Activated T-cell treated with anti-CD3 and anti-CD28 coated beads, Interleukin-2, amount 50 U/mL, for 1 hour (primary cell): ENCODE measurements around the gene RNASE7.
A peak's percentile ranks its signal among the peaks of the same experiment; 100 is the strongest.

Experiments used
- DNase-seq: peaks from one replicate; pipeline ENCODE4 v3.0.0-alpha.2; 2020

The RNASE7 gene

DNA sequence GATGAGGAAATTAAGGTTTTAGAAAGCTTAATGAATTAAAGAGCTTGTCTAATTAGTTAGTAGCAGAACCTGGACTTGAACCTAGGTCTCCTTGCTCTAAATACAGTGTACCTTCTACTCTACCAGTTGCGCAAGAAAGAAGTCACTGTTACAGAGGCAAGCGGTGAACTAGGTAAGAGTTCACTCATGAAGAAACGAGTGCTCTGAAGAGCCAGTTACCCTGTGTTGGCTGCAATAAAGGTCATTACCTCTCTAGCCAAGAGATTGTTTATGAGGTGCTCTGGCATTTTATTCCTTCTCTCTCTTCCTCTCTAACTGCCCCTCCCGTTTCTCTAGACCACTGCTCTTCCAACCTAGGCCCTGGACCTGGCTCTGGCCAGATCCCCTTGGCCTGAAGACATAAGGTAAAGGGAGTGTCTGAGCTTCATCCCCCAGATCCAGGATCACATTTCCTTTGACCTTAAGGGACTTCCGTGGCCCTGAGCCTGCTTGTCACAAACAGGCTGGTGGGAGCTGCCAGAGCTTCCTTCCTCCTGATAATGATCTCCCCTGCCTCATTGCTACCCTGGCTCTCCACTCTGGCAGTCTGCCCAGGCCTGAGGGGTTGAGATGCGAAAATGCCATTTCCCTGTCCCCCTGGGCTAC, 1.9 kb downstream of the RNASE7 start:
- DNase-seq: no peak

GRCh38 chr14:21047378-21047781, 5.2 kb downstream of the RNASE7 start:
- no peak for DNase-seq

DNA sequence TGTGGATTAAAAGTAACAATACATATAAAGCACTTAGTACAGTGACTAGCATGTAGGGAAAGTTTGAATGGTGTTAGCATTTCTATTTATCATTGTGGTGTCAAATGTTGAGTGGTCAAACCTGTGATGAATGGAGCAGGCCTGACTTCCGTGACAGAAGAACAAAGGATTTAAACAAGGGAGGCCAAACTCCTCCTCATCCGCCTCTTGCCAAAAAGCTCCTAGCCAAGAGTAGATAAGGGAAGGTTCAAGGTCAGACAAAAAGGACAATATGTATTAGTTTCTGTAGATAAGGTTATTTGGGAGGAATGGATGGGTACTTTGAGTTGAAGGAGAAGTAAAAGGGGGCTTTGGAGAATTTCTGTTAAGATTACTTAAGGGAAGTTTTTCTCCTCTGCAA, 6.5 kb downstream of the RNASE7 start:
- no peak for DNase-seq

- DNase-seq: no peak
Observed at GRCh38 chr14:21049271-21049673, 7.1 kb downstream of the RNASE7 start.

- DNase-seq: no peak
Observed at GRCh38 chr14:21050597-21050996, 8.4 kb downstream of the RNASE7 start.

GRCh38 chr14:21053184-21054122, 11.3 kb downstream of the RNASE7 start:
- no peak for DNase-seq

- no peak for DNase-seq
Observed at GRCh38 chr14:21054123-21054767, 12.1 kb downstream of the RNASE7 start.

DNA sequence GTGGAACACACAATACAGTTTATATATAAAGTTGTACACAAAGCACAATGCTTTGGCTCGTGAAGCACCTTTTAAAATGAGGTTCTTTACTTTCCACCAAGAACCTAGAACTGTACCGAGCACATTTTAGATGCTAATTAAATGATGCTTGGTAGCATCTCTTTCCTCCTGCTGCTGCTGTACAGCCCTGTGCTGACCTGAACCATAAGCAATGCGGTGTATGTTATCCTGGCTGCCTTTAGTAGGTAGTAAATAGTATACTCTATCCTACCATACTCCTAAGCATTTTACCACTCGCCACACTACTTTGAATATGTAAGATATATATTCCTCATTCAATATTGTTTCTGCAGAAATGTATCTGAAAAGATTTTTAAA, 12.6 kb downstream of the RNASE7 start:
- no peak for DNase-seq

GRCh38 chr14:21055432-21056117, 13.4 kb downstream of the RNASE7 start:
- DNase-seq: no peak

DNA sequence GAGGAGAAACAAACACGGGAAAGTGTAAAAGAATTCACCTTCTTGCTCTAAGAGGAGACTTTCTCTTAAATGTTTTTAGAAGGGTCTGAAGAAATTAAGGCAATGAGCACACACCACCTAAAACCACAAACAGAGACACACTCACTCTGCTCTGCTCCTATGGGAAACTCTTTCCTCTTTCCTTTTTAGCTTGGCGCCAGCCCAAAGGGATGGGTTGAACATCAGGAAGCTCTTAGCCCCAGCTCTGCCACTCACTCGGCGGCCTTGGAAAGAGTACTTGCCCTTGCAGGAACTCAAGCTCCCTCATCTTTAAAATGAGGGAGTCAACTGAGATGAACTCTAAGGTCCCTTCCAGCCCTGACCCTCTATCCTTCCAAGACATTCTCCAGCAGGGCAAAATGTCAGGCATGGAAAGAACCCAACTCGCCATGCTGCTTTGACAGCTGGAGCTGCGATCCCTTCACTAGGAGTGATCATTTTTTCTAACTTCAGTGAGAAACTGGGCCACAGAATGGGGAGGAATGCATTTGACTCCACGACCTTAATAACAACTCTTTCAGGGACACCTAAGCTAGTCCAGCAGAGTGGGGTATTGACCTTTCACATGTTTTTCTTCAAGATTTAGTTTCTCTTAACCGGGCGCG, 14.5 kb downstream of the RNASE7 start:
- no peak for DNase-seq

DNA sequence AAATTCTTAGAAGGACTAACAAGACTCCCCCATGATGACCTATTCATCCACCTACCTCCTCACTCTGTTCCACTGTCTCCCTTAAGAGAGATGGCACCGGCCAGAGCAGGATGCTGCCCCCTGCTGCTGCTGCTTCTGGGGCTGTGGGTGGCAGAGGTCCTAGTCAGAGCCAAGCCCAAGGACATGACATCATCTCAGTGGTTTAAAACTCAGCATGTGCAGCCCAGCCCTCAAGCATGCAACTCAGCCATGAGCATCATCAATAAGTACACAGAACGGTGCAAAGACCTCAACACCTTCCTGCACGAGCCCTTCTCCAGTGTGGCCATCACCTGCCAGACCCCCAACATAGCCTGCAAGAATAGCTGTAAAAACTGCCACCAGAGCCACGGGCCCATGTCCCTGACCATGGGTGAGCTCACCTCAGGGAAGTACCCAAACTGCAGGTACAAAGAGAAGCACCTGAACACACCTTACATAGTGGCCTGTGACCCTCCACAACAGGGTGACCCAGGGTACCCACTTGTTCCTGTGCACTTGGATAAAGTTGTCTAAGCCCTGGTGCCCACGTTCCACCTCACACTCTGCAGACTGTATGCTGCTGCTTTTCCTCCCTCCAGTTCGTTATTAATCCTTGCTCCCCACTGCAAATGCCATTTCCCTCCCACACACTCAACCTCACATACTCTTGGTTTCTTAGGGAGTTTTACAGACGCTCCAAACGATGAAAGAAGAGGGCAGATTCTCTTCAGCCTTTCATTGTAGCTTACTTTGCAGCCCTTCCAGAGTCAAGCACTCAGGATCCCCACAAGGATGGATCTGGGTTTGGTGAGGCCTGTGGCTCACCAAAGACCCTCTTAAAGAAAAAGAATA, 15.9 kb downstream of the RNASE7 start, which contains the start of gene RNASE8:
Gene RNASE8 (plus strand): TSS at position 20 of the 873 bp plus-strand sequence. CDS start 71 bp downstream, at position 91.
- DNase-seq: no peak

GRCh38 chr14:21058903-21059302, 16.7 kb downstream of the RNASE7 start:
- DNase-seq: no peak

DNA sequence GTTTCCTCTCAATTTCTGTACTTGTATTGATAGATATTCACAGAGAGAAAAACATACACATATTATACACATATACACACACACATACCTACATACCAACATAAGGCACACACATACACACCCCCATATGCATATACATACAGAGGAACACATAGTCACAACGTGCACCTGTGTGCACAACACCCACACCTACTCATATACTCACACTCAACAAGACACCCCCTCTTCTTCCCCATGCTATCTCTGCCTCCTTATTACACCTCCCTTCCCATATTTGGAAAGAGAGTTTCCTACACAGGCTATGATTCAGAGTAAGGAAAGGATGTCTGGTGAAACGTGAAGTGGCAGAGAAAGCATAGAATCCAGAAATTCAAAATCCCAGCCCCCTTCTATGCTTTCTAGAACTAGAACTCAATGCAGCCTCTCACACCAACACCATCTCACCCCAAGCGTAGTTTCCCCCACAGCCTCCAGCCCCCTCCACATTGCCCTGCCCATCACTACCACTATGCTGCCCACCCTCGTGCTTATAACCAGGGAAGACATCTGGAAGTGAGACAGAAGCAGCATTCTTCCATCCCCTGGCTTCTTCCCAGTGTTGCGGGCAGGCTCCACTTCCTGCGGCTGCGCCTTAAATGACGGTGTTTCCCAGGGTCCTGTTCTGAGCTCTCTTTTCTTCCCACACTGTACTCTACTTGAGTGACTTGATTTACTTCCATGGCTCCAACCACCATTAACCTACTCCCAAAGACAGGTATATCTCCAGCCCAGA, 17.9 kb downstream of the RNASE7 start:
- DNase-seq: no peak

- DNase-seq: no peak
Observed at GRCh38 chr14:21060614-21061346, 18.6 kb downstream of the RNASE7 start.

GRCh38 chr14:21061347-21061668, 19.1 kb downstream of the RNASE7 start:
- no peak for DNase-seq

DNA sequence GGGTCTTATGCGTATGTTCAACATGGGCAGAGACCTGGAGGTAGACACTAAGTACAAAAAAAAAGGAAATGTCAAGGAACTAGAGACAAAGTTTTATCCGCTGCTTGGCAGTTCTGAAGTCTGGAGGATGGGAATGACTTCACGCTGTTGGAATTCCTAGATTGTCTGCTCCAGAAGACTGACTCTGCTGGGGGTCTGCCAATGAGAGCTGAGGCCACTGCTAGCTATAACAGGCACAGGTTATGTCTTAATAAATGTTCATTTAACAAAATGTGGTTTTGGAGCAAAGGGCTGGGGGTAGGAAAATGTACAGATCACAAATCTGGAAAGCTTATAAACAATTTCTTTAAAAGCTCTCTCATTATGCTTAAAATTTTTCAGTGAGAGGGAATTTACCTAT, 21.3 kb downstream of the RNASE7 start:
- DNase-seq: no peak

GRCh38 chr14:21066882-21067502, 24.8 kb downstream of the RNASE7 start:
- DNase-seq: no peak

GRCh38 chr14:21068521-21069387, 26.6 kb downstream of the RNASE7 start:
- DNase-seq: peak; percentile 63
